PC-9 (cell line): ENCODE data around the gene ZNF700. TPM values are rescaled to one million over a fixed set of nuclear protein-coding genes. Genes with fewer than 3 reads are reported as not detected.
"Not testable (repeated sequence)": the region's sequence is repeated elsewhere in the genome, so short reads cannot be mapped to it uniquely, and the experiment has no call there.

ENCODE experiments used
- BruUV-seq: library from RNA; stranded (reverse); fragments of 400-500 nt; replicated peaks from 2 replicates; lab custom pipeline; 2021; lab: Mats Ljungman, UMichigan
- CTCF ChIA-PET: fragments of 300-600 bp; sonication (Branson Sonifier 250); formaldehyde crosslinking; loops from one replicate; lab custom pipeline; 2022; ENCODE audit warnings: antibody characterized with exemption; lab: Charles Lee
- POLR2A ChIA-PET: fragments of 300-600 bp; sonication (Branson Sonifier 250); formaldehyde crosslinking; loops from one replicate; lab custom pipeline; 2022; ENCODE audit warnings: antibody characterized with exemption; ENCODE audit not compliant: unreplicated experiment; lab: Charles Lee
- DNase-seq, 2 experiments: peaks; one replicate each; pipeline versions ENCODE4 v3.0.0 to v3.0.0-alpha.2; 2015 to 2022; ENCODE audit warnings: mixed read lengths in 1 of 2
- H2AFZ ChIP-seq: fragments of 200-600 bp; sonication (generic); 2 replicates; pipeline ENCODE4 v1.8.1; 2017; ENCODE audit warnings: antibody characterized with exemption
- H3F3A ChIP-seq: fragments of 200-600 bp; sonication (generic); 2 replicates; pipeline ENCODE4 v1.8.1; 2017; ENCODE audit warnings: antibody characterized with exemption, mild to moderate bottlenecking, low read depth; ENCODE audit not compliant: insufficient read depth
- H3K27ac ChIP-seq: fragments of 200-600 bp; sonication (generic); 2 replicates; pipeline ENCODE4 v1.6.1; 2016; ENCODE audit warnings: mixed run types
- H3K27me3 ChIP-seq: fragments of 200-600 bp; sonication (generic); 2 replicates; pipeline ENCODE4 v1.6.1; 2016; ENCODE audit warnings: low read depth, mixed run types; ENCODE audit not compliant: insufficient read depth
- H3K36me3 ChIP-seq: fragments of 200-600 bp; sonication (generic); 2 replicates; pipeline ENCODE4 v1.6.1; 2016; ENCODE audit warnings: low read depth, mixed run types
- H3K4me1 ChIP-seq: fragments of 200-600 bp; sonication (generic); replicated peaks from 2 replicates; pipeline ENCODE4 v1.6.1; 2016; ENCODE audit warnings: mixed run types; ENCODE audit not compliant: insufficient read depth
- H3K4me2 ChIP-seq: fragments of 200-600 bp; sonication (generic); 2 replicates; pipeline ENCODE4 v1.6.1; 2017; ENCODE audit warnings: mixed run types
- H3K4me3 ChIP-seq: fragments of 200-600 bp; sonication (generic); 2 replicates; pipeline ENCODE4 v1.6.1; 2016; ENCODE audit warnings: mixed run types
- H3K79me2 ChIP-seq: fragments of 200-600 bp; sonication (generic); 2 replicates; pipeline ENCODE4 v1.6.1; 2017; ENCODE audit warnings: low read depth, mixed run types
- H3K9me2 ChIP-seq: fragments of 200-600 bp; sonication (generic); 2 replicates; pipeline ENCODE4 v1.8.1; 2017; ENCODE audit warnings: mild to moderate bottlenecking; ENCODE audit not compliant: insufficient read depth
- H3K9me3 ChIP-seq: fragments of 200-600 bp; sonication (generic); 2 replicates; pipeline ENCODE4 v1.8.1; 2016; ENCODE audit warnings: low read depth; ENCODE audit not compliant: insufficient read depth
- H4K20me1 ChIP-seq: fragments of 200-600 bp; sonication (generic); 2 replicates; pipeline ENCODE4 v1.8.1; 2017; ENCODE audit not compliant: insufficient read depth
- CTCF ChIP-seq: fragments of 200-600 bp; sonication (generic); conservative IDR thresholded peaks from 2 replicates; pipeline ENCODE4 v1.6.1; 2017; ENCODE audit warnings: mixed run types, antibody characterized with exemption, mild to moderate bottlenecking, moderate library complexity
- EZH2 ChIP-seq: fragments of 200-600 bp; sonication (generic); IDR thresholded peaks from 2 replicates; pipeline ENCODE4 v1.8.0; 2017; ENCODE audit warnings: antibody characterized with exemption, low read depth
- intact Hi-C: fragments of 100-400 bp; cut with micrococcal nuclease; formaldehyde crosslinking; loops from one replicate; pipeline ENCODE4 v1.10.0; 2022; ENCODE audit not compliant: unreplicated experiment
- total RNA-seq: library from RNA; stranded (reverse); gene quantifications from 2 replicates; pipeline ENCODE4 v1.2.3, GENCODE V29; 2021

Gene ZNF700
- total RNA-seq, 1 experiment from 2014 or later: 7.6 TPM

GRCh38 chr19:11989112-11989456, 64.2 kb downstream of the ZNF700 start:
- Histone ChIP-seq H2AFZ (no peak overlapping the region), H3K27me3 (peaks cover 16% of the 10 kb centered on the region; the same call in 1 of the 2 replicates), H3K4me2 (peak overlapping the region; percentile 68), H3K4me1 (peaks cover 7% of the 10 kb centered on the region; the same call in 1 of the 2 replicates), H3K4me3 (no peak overlapping the region), H3K79me2 (no peaks in the 10 kb centered on the region), H3K27ac (no peak overlapping the region), H3F3A (no peaks in the 10 kb centered on the region), H3K36me3 (no peaks in the 10 kb centered on the region), H3K9me3 (no peaks in the 10 kb centered on the region; the same call in 1 of the 2 replicates), H3K9me2 (no peaks in the 10 kb centered on the region), H4K20me1 (no peaks in the 10 kb centered on the region)
- ChIA-PET POLR2A (no interaction called here), CTCF (interaction anchor here (0.6 to 1.8 kb wide), 6 partner anchors 25 to 677 kb away, joined by 3 to 11 read pairs (median 3); partner anchors contain the start of genes MAN2B1 and WDR83)
- TF ChIP-seq EZH2 (no peak), CTCF (peak; percentile 9; the same call in 1 of the 2 replicates)
- DNase-seq: no peak
- intact Hi-C loops: loop anchor here (1.0 to 2.0 kb wide), 2 partner anchors 24 to 108 kb away; partner anchors contain the start of gene ZNF763
- BruUV-seq: no TSS peak

GRCh38 chr19:11991921-11992320, 67.0 kb downstream of the ZNF700 start:
- H3K79me2 ChIP-seq, H3K27ac ChIP-seq, H4K20me1 ChIP-seq, H3K4me1 ChIP-seq, POLR2A ChIA-PET, BruUV-seq, H3K9me2 ChIP-seq, H3F3A ChIP-seq, H2AFZ ChIP-seq, intact Hi-C loops, DNase-seq, H3K4me2 ChIP-seq, CTCF ChIA-PET, H3K4me3 ChIP-seq, H3K9me3 ChIP-seq, H3K36me3 ChIP-seq: not testable (repeated sequence)
- peaks cover 15% of the 10 kb centered on the region; the same call in 1 of the 2 replicates for H3K27me3 ChIP-seq

GRCh38 chr19:11995174-11995573, 70.3 kb downstream of the ZNF700 start:
- Histone ChIP-seq H2AFZ (no peak overlapping the region), H3K27me3 (no peaks in the 10 kb centered on the region), H3K27ac (no peak overlapping the region), H3K9me3 (no peaks in the 10 kb centered on the region), H3F3A (no peaks in the 10 kb centered on the region), H4K20me1 (no peaks in the 10 kb centered on the region), H3K4me3 (no peak overlapping the region), H3K79me2 (no peaks in the 10 kb centered on the region), H3K36me3 (no peaks in the 10 kb centered on the region), H3K9me2 (no peaks in the 10 kb centered on the region), H3K4me2 (no peak overlapping the region), H3K4me1 (no peaks in the 10 kb centered on the region)
- DNase-seq: no peak
- TF ChIP-seq EZH2: no peak
- TF ChIP-seq CTCF: no peak
- POLR2A ChIA-PET: no interaction called here
- BruUV-seq: no TSS peak
- CTCF ChIA-PET: interaction anchor here (0.5 kb wide), 1 partner anchor 80 kb away, joined by 13 read pairs; no protein-coding TSS in a partner anchor
- intact Hi-C loops: no loop called here

Other genes starting within 250 kb of the ZNF700 start
- 6.7 and 7.4 TPM in 2 replicates for gene ZNF823, start 186.2 kb upstream of the ZNF700 start, total RNA-seq
- 1.6 and 1.7 TPM in 2 replicates for gene ZNF441, start 158.1 kb upstream of the ZNF700 start, total RNA-seq
- gene ZNF491, start 126.6 kb upstream of the ZNF700 start, total RNA-seq: not detected in 2 replicates
- gene ZNF440, start 110.8 kb upstream of the ZNF700 start, total RNA-seq: 12.5 and 13.1 TPM in 2 replicates
- 0.83 and 1.2 TPM in 2 replicates for gene ZNF439, start 76.4 kb upstream of the ZNF700 start, total RNA-seq
- 3.3 and 4.4 TPM in 2 replicates for gene ZNF69, start 37.3 kb upstream of the ZNF700 start, total RNA-seq
- gene ZNF763, start 39.9 kb downstream of the ZNF700 start, total RNA-seq: 0.55 and 0.83 TPM in 2 replicates
- gene ZNF433, start 110.6 kb downstream of the ZNF700 start, total RNA-seq: 2.6 and 3.1 TPM in 2 replicates
- gene ZNF878, start 127.9 kb downstream of the ZNF700 start, total RNA-seq: 0.33 and 0.46 TPM in 2 replicates
- gene ZNF844, start 139.6 kb downstream of the ZNF700 start, total RNA-seq: 4.9 and 6.6 TPM in 2 replicates
- 2.9 and 8.6 TPM in 2 replicates for gene ZNF20, start 215.2 kb downstream of the ZNF700 start, total RNA-seq
- gene ZNF625, start 231.6 kb downstream of the ZNF700 start, total RNA-seq: 5.7 and 6.4 TPM in 2 replicates
- 5.3 and 6.2 TPM in 2 replicates for gene ZNF136, start 238.0 kb downstream of the ZNF700 start, total RNA-seq